HG02798 (cell line): ENCODE results near the gene TBK1.

Experiments
- ATAC-seq: cut with Tn5 transposase; IDR thresholded peaks from one replicate; pipeline ENCODE4 v1.9.1; 2021; ENCODE audit warnings: mild to moderate bottlenecking; ENCODE audit not compliant: unreplicated experiment, poor library complexity

Gene TBK1

GRCh38 chr12:64450711-64451486, 1.0 kb upstream of the TBK1 start:
- ATAC-seq, result no peak

GRCh38 chr12:64452559-64453329, 824 bp downstream of the TBK1 start:
- no peak for ATAC-seq

GRCh38 chr12:64455506-64455905, 3.6 kb downstream of the TBK1 start:
- ATAC-seq, result no peak

- no peak for ATAC-seq
Observed at GRCh38 chr12:64456119-64456518, 4.2 kb downstream of the TBK1 start.

GRCh38 chr12:64457032-64457431, 5.1 kb downstream of the TBK1 start:
- ATAC-seq, result no peak

GRCh38 chr12:64457466-64457865, 5.5 kb downstream of the TBK1 start:
- ATAC-seq, result no peak

- ATAC-seq, result no peak
Observed at GRCh38 chr12:64457923-64458322, 6.0 kb downstream of the TBK1 start.

- peak; percentile 64 for ATAC-seq
Observed at GRCh38 chr12:64459394-64459891, 7.5 kb downstream of the TBK1 start.

GRCh38 chr12:64461634-64462414, 9.9 kb downstream of the TBK1 start:
- no peak for ATAC-seq

- ATAC-seq, result no peak
Observed at GRCh38 chr12:64466178-64466577, 14.3 kb downstream of the TBK1 start.

GRCh38 chr12:64468966-64469365, 17.0 kb downstream of the TBK1 start:
- ATAC-seq, result no peak

GRCh38 chr12:64469455-64470142, 17.7 kb downstream of the TBK1 start:
- no peak for ATAC-seq

GRCh38 chr12:64470495-64470894, 18.6 kb downstream of the TBK1 start:
- ATAC-seq, result no peak

- ATAC-seq, result no peak
Observed at GRCh38 chr12:64473176-64473575, 21.3 kb downstream of the TBK1 start.

GRCh38 chr12:64475518-64475917, 23.6 kb downstream of the TBK1 start:
- no peak for ATAC-seq

- no peak for ATAC-seq
Observed at GRCh38 chr12:64476844-64477243, 24.9 kb downstream of the TBK1 start.

- no peak for ATAC-seq
Observed at GRCh38 chr12:64478661-64479060, 26.7 kb downstream of the TBK1 start.

GRCh38 chr12:64480148-64480547, 28.2 kb downstream of the TBK1 start:
- no peak for ATAC-seq

- no peak for ATAC-seq
Observed at GRCh38 chr12:64486657-64487056, 34.7 kb downstream of the TBK1 start.

- ATAC-seq, result no peak
Observed at GRCh38 chr12:64491718-64492117, 39.8 kb downstream of the TBK1 start.
